Psoas muscle (tissue), 8 donors: ENCODE data around the gene LUC7L. TPM values are rescaled to one million over a fixed set of nuclear protein-coding genes. Genes with fewer than 3 reads are reported as not detected.

Experiments used
- ATAC-seq, 4 donors: fragments of 200-7000 bp; cut with Tn5 transposase; one replicate each; pipeline ENCODE4 v1.9.1; 2020; ENCODE audit warnings: moderate library complexity in 3 of 4, mild to moderate bottlenecking in 2 of 4
- DNase-seq, 2 donors: peaks; one replicate each; pipeline ENCODE4 v3.0.0-alpha.2; 2020
- H3K27ac ChIP-seq: fragments of 200-600 bp; one replicate; pipeline ENCODE4 v1.8.0; 2022
- H3K27me3 ChIP-seq, 3 donors: fragments of 200-600 bp in 1 of 3; one replicate each; pipeline versions ENCODE4 v1.6.1 to v1.8.0; 2013 to 2022; ENCODE audit warnings: low read length in 2 of 3, mild to moderate bottlenecking in 2 of 3, moderate library complexity in 1 of 3; ENCODE audit not compliant: insufficient read depth in 3 of 3
- H3K36me3 ChIP-seq, 2 donors: fragments of 200-600 bp in 1 of 2; one replicate each; pipeline versions ENCODE4 v1.6.1 to v1.8.0; 2013 to 2022; ENCODE audit warnings: low read depth in 1 of 2, mild to moderate bottlenecking in 1 of 2, moderate library complexity in 1 of 2; ENCODE audit not compliant: insufficient read depth in 1 of 2
- H3K4me1 ChIP-seq: fragments of 200-600 bp; one replicate; pipeline ENCODE4 v1.8.0; 2022
- H3K4me3 ChIP-seq: fragments of 200-600 bp; one replicate; pipeline ENCODE4 v1.8.0; 2022; ENCODE audit warnings: mild to moderate bottlenecking
- H3K9me3 ChIP-seq: fragments of 200-600 bp; one replicate; pipeline ENCODE4 v1.8.0; 2022
- WGBS, 3 donors: extraction: QIAGEN DNeasy Blood & Tissue Kit; methylation state at CpG; one replicate each; pipeline versions ENCODE4 v1.1.6 to v1.1.7; 2013; 5-methylcytosine and 5-hydroxymethylcytosine counted together
- intact Hi-C, 2 donors: fragments of 100-400 bp; cut with DNase I; formaldehyde crosslinking; loops; one replicate each; pipeline versions ENCODE4 v1.11.0 to v1.14.2; 2022
- polyA plus RNA-seq, 3 donors: library from polyadenylated mRNA; stranded (reverse); fragments of 200-250 nt; gene quantifications; one replicate each; pipeline ENCODE4 v1.2.3, GENCODE V29; 2013
- total RNA-seq, 4 donors: library from RNA; stranded (reverse); fragmentation: NEBNext Ultra II Directional in 2 of 4; extraction: Animal tissue kit (Norgen Biotek cat#: 25700) in 2 of 4; gene quantifications; one replicate each; pipeline versions ENCODE4 v1.2.1 to v1.2.4, GENCODE V29; 2021 to 2023
- TF ChIP-seq, protein P1 (sequence below): fragments of 200-600 bp; IDR thresholded peaks from one replicate; pipeline ENCODE4 v1.8.0; 2022; ENCODE audit warnings: antibody characterized with exemption
- donor health status: healthy with polysubstance abuse.
- donor health status: DM: no; HTN: no; CAD: no; lungs with moderate emphysema.
- donor health status: Bipolar disorder and iron deficiency.
- donor health status: healthy.
- donor health status: DM: yes; HTN: yes; CAD: no.
- donor health status: DM: no; HTN: no; CAD: no.
- donor health status: DM: no; HTN: no; CAD: no.
- donor health status: DM: yes; HTN: yes; CAD: no.

LUC7L gene
- total and polyA plus RNA-seq, 7 donors, result 23.8 to 58.9 (median 30.3) TPM

DNA sequence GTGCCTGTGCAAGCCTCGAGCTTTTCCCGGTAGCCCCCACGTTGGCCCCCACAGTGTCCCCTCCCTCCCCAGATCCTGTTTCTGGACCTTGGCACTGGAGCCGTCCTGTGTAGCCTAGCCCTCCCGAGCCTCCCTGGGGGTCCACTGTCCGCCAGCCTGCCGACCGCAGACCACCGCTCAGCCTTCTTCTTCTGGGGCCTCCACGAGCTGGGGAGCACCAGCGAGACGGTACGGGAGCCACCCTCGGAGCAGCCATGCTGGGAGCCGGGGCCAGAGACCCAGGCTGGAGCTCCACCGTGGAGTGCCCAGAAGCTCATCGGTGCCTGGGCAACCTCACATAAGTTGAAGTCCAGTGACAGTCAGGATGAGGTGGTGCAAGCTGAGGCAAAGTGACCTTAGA lies 34.7 kb upstream of the LUC7L start:
- H3K4me1 ChIP-seq, result no peaks in the 10 kb centered on the region
- TF ChIP-seq, protein P1, sequence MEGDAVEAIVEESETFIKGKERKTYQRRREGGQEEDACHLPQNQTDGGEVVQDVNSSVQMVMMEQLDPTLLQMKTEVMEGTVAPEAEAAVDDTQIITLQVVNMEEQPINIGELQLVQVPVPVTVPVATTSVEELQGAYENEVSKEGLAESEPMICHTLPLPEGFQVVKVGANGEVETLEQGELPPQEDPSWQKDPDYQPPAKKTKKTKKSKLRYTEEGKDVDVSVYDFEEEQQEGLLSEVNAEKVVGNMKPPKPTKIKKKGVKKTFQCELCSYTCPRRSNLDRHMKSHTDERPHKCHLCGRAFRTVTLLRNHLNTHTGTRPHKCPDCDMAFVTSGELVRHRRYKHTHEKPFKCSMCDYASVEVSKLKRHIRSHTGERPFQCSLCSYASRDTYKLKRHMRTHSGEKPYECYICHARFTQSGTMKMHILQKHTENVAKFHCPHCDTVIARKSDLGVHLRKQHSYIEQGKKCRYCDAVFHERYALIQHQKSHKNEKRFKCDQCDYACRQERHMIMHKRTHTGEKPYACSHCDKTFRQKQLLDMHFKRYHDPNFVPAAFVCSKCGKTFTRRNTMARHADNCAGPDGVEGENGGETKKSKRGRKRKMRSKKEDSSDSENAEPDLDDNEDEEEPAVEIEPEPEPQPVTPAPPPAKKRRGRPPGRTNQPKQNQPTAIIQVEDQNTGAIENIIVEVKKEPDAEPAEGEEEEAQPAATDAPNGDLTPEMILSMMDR, result no peak
- 84 to 88% (median 88%) methylated on average over 16 to 17 of the region's 17 CpGs for WGBS, 3 donors
- no peak overlapping the region for H3K27ac ChIP-seq
- no peaks in the 10 kb centered on the region for H3K9me3 ChIP-seq
- intact Hi-C loops, result no loop called here
- no peak overlapping the region for H3K4me3 ChIP-seq
- peaks cover 7 to 71% of the 10 kb centered on the region in 2 donors for H3K36me3 ChIP-seq
- H3K27me3 ChIP-seq, result no peaks in the 10 kb centered on the region
- ATAC-seq (no peak), DNase-seq (no peak)

DNA sequence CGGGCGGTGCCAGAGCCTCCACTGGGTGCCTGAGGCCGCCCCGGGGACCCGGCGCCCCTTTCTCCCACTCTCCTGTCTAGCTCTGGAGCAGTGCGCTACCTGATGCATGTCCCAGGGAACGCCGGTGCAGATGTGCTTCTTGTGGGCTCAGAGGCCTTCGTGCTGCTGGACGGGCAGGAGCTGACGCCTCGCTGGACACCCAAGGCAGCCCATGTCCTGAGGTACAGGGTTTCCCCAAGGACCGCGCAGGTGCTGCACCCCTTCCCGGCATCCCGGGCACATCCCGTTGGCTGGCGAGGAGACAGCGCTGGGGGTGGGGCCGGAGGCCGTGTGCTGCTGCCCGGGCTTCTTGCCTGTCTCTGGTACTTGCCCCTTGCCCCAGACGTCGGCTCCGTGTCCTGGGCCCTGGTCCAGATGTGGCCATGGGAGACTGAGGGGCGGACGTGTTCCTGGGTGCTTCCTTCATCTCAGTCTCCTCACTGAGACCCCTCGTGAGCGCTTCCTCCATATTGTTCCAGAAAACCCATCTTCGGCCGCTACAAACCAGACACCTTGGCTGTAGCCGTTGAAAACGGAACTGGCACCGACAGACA lies 34.0 kb upstream of the LUC7L start:
- H3K9me3 ChIP-seq, result no peaks in the 10 kb centered on the region
- 92 to 95% (median 92%) methylated on average over 35 of the region's 35 CpGs for WGBS, 3 donors
- peaks cover 7 to 76% of the 10 kb centered on the region in 2 donors for H3K36me3 ChIP-seq
- no peak for ATAC-seq
- intact Hi-C loops, result no loop called here
- DNase-seq, result no peak
- TF ChIP-seq, protein P1, result no peak
- no peaks in the 10 kb centered on the region for H3K4me1 ChIP-seq
- no peaks in the 10 kb centered on the region for H3K27me3 ChIP-seq
- no peak overlapping the region for H3K27ac ChIP-seq
- no peak overlapping the region for H3K4me3 ChIP-seq

DNA sequence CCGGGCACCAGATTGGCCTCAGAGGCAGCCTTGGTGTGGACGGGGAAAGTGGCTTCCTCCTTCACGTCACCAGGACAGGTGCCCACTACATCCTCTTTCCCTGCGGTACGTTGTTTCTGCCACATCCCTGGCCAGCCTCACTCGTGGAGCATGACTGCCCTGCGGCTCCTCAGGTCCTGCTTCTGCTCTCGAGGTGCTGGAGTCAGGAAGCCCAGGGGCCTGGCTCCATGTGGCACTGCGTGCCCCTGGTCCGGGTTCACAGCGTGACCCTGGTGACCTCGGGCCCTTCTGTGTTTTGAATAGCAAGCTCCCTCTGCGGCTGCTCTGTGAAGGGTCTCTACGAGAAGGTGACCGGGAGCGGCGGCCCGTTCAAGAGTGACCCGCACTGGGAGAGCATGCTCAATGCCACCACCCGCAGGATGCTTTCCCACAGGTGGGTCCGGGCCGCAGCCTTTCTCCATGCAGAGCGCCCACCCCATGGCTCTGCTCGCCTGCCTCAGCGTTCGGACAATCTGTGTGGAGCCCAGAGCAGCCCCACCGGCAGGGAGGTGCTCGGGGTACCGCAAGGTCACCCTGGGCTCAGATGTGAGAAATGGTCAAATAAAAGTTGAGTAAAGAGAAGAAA lies 33.0 kb upstream of the LUC7L start:
- H3K4me1 ChIP-seq, result no peaks in the 10 kb centered on the region
- intact Hi-C loops, result no loop called here
- 92 to 93% (median 93%) methylated on average over 29 of the region's 29 CpGs for WGBS, 3 donors
- no peaks in the 10 kb centered on the region for H3K9me3 ChIP-seq
- peaks cover 7 to 84% of the 10 kb centered on the region in 2 donors for H3K36me3 ChIP-seq
- no peaks in the 10 kb centered on the region for H3K27me3 ChIP-seq
- TF ChIP-seq, protein P1, result no peak
- DNase-seq (no peak), ATAC-seq (no peak)
- H3K4me3 ChIP-seq, result no peak overlapping the region
- no peak overlapping the region for H3K27ac ChIP-seq

DNA sequence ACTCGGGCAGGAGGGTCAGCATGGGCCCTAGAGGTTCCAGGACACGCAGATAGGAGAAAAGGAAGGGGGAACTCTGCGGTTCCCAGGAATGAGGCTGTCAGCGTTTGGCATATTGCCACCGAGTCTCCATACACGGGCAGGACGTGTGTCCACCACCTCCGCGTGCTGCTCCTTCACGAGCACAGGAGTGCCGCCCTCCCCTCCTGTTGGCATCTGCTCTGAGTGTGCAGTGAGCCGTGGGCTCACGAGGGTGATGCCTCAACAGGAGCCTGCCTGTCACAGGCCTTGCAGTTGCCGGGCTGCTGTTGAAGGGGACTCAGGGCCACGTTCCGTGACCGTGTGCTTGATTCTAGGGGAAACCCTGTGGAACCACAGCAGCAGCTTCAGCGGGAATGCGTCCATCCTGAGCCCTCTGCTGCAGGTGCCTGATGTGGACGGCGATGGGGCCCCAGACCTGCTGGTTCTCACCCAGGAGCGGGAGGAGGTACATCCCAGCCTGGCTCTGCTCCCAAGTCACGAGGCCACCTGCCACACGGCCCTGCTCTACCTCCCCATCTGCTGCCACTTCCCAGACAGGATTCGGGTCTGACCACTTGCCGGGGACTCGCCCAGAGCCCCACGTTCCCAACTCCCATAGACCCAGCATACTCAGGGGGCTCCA lies 31.9 kb upstream of the LUC7L start:
- Histone ChIP-seq H3K4me1 (no peaks in the 10 kb centered on the region), H3K36me3 (peaks cover 7 to 95% of the 10 kb centered on the region in 2 donors), H3K9me3 (no peaks in the 10 kb centered on the region), H3K27me3 (no peaks in the 10 kb centered on the region), H3K4me3 (no peak overlapping the region), H3K27ac (no peak overlapping the region)
- ATAC-seq, result no peak
- no peak for DNase-seq
- 83 to 88% (median 83%) methylated on average over 26 to 28 of the region's 28 CpGs for WGBS, 3 donors
- TF ChIP-seq, protein P1, result no peak
- intact Hi-C loops, result no loop called here
